K562 (cell line): Measurements from ENCODE around the gene CPED1.

ENCODE experiments used
- CEBPB ChIP-seq: fragments of 450-650 bp; IDR thresholded peaks from 2 replicates; pipeline ENCODE4 v1.6.1; 2016; ENCODE audit warnings: missing genetic modification characterization, missing compliant biosample characterization
- COPS2 ChIP-seq: fragments of 450-650 bp; conservative IDR thresholded peaks from 2 replicates; pipeline ENCODE4 v1.6.1; 2016; ENCODE audit warnings: mild to moderate bottlenecking, moderate library complexity
- CTCF ChIP-seq, 3 experiments: IDR thresholded peaks in 2 of 3; conservative IDR thresholded peaks in 1 of 3; 2 replicates each; pipeline ENCODE4 v1.5.1; 2011 to 2012; ENCODE audit warnings: low read length in 3 of 3, mild to moderate bottlenecking in 3 of 3, control low read depth in 2 of 3, improper control_type of control experiment in 1 of 3, inconsistent platforms in 1 of 3, low read depth in 1 of 3, mixed read lengths in 1 of 3, moderate library complexity in 1 of 3; ENCODE audit not compliant: insufficient read depth in 2 of 3
- FOXK2 ChIP-seq, 2 experiments: fragments of 450-650 bp; IDR thresholded peaks in 1 of 2; conservative IDR thresholded peaks in 1 of 2; 2 replicates each; pipeline ENCODE4 v1.6.1; 2016; ENCODE audit warnings: low read depth in 2 of 2, mild to moderate bottlenecking in 1 of 2
- SIX5 ChIP-seq, 2 experiments: IDR thresholded peaks; 2 replicates each; pipeline ENCODE4 v1.6.1; 2011; ENCODE audit warnings: low read length in 2 of 2, borderline replicate concordance in 1 of 2, low read depth in 1 of 2, mild to moderate bottlenecking in 1 of 2, moderate library complexity in 1 of 2; ENCODE audit not compliant: insufficient read depth in 1 of 2

- TF ChIP-seq FOXK2 (conservative IDR thresholded peaks at IDR 0.05 in 1 of 2, IDR thresholded peaks at IDR 0.05 in 1 of 2; ENCODE audit: low read depth in 2 of 2) (no peak), CTCF (IDR thresholded peaks at IDR 0.05 in 2 of 3, conservative IDR thresholded peaks at IDR 0.05 in 1 of 3; ENCODE audit: insufficient read depth in 2 of 3, low read depth in 1 of 3, low read length in 3 of 3) (no peak), SIX5 (IDR thresholded peaks at IDR 0.05; ENCODE audit: borderline replicate concordance in 1 of 2, insufficient read depth in 1 of 2, low read depth in 1 of 2, low read length in 2 of 2) (no peak), COPS2 (no peak), CEBPB (tag) (no peak)
Measured at GRCh38 chr7:121102619-121103018, 114.1 kb downstream of the CPED1 start.
